ENCODE measurements around the gene FERMT3. TPM values are rescaled to one million over a fixed set of nuclear protein-coding genes. Genes with fewer than 3 reads are reported as not detected.

The FERMT3 gene
- polyA plus RNA-seq, 4 donors: 3.4 to 7.2 (median 5.6) TPM

DNA sequence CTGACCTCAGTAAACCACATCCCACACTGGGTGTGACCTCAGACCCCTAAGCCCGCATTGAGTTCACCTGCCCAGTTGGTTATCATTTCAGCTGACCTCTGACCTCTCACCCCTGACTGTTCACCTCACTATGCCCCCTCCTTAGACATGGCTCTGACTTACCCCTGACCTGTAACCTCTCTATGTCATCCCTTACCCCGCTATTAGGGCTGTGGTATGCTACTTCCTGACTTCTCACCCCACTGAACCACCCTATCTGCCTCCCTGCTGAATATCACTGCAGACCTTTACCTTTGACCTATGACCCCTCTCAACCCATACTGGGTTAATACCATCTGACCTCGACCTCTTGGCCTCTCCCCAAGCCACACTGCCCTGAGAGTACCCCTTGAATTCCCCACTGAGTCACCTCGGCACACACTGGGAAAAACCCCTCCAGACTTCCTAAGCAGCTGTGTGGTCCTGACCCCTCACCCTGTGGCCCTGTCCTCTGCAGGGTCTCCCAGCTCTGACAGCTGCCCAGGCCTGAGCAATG lies 53.1 kb downstream of the FERMT3 start:
- DNase-seq (ENCODE audit: low read depth in 4 of 4, low spot score in 3 of 4): no peak

DNA sequence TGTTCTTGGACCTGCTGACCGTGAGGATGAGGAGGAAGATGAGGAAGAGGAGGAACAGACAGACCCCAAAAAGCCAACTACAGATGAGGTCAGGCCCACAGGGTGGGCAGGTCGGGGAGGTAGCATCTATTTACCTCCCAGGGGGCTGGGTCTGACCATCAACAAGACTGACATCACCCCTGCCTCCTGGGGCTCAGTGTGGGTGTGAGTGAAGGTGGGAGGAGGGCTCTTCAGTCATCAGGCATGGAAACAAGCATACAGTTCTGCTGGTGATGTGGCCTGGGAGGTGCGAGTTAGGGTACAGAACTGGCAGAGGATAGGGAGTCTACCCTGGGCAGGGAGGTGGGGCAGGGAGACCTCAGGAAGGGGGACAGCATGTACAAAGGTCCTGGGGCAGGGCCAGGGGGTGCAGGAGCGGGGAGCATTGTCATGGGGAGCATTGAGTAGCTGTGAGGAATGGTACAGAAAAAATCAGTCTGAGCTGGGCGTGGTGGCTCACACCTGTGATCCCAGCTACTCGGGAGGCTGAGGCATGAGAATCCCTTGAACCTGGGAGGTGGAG lies 53.7 kb downstream of the FERMT3 start:
- DNase-seq (ENCODE audit: low read depth in 4 of 4, low spot score in 3 of 4): no peak

DNA sequence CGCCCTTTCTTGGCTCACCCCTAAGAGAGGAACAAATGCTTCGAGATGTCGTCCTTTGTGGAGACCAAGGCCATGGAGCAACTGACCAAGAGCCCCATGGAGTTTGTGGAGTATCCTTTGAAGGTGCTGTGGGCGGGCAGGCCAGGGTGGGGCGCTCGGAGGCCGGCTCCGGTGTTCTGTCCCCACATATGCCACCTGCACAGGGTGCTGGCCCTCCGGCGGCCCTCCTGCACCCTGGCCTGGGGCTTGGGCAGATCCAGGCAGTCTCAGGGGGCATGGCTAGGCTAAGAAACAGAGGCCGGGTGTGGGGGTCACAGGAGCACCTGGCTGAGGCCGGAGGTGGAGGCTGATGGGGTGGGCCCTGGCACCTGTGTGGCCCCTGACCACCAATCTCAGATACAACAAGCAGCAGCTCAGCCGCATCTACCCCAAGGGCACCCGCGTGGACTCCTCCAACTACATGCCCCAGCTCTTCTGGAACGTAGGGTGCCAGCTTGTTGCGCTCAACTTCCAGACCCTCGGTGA lies 55.1 kb downstream of the FERMT3 start:
- no peak for DNase-seq (ENCODE audit: low read depth in 4 of 4, low spot score in 3 of 4)

DNA sequence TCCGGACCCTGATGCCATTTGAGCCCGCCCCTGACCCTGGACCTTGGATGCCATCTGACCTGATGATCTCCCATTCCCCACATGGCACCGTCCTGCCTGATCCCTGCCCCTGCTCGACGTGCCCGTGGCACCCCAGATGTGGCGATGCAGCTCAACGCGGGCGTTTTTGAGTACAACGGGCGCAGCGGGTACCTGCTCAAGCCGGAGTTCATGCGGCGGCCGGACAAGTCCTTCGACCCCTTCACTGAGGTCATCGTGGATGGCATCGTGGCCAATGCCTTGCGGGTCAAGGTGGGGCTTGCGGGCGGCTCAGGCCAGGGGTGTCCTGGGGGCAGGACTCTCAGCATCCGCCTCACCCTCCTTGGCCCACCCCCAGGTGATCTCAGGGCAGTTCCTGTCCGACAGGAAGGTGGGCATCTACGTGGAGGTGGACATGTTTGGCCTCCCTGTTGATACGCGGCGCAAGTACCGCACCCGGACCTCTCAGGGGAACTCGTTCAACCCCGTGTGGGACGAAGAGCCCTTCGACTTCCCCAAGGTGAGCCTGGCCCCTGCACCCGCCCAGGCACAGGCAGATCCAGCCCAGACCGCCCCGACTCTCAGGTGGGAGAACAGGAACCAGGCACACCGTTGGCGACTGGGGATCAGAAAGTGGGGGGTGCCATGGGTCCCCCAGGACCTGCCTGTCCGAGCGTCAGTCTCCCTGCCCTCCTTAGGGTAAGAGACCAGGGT lies 55.9 kb downstream of the FERMT3 start:
- DNase-seq (ENCODE audit: low read depth in 4 of 4, low spot score in 3 of 4): no peak

DNA sequence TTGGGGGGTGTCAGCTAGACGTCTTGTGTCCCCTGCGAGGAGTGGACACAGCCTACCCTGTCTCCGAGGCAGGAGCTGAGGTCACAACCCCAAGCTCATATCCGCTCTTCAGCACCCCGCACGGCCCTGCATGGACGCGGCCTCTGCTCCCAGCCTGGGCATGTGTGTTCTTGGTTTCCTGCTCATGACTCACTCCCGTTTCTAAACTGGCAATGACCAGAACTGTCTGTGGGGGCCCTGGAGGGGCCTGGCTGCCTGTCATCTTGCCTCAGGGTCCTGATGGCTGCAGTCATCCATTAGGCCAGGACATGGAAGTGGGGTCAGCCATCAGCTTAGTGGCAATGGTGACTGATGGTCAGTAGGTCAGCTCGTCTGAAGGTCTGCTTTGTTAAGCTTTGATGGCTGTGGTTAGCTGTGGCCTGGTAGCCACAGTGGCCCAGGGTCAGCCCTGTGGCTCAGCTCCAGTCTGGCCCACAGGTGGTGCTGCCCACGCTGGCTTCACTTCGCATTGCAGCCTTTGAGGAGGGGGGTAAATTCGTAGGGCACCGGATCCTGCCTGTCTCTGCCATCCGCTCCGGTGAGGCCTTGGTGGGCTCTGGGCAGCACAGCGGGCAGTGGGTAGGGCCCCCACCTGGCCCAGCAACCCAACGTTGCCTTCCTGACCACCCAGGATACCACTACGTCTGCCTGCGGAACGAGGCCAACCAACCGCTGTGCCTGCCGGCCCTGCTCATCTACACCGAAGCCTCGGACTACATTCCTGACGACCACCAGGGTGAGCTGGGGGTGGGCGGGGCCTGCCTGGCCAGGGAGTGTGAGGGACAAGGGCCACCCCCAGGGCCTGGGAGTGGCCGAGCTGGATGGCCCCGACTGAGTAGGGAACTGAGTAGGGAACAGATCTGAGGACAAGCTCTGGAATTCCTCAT lies 56.8 kb downstream of the FERMT3 start:
- DNase-seq (ENCODE audit: low read depth in 4 of 4, low spot score in 3 of 4): no peak

DNA sequence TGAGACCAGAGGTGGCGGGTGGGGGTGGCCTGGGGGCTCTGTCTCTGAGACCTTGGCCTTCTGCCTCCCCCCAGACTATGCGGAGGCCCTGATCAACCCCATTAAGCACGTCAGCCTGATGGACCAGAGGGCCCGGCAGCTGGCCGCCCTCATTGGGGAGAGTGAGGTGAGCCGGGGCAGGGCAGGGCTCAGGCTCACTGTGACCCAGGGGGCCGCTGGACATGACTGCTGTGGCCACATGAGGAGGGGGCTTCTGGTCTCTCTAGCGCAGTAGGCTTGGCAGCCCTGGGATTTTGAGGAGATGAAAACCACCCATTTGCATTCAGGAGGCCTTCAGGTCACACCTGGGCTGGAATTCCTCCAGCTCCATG lies 57.4 kb downstream of the FERMT3 start:
- no peak for DNase-seq (ENCODE audit: low read depth in 4 of 4, low spot score in 3 of 4)

DNA sequence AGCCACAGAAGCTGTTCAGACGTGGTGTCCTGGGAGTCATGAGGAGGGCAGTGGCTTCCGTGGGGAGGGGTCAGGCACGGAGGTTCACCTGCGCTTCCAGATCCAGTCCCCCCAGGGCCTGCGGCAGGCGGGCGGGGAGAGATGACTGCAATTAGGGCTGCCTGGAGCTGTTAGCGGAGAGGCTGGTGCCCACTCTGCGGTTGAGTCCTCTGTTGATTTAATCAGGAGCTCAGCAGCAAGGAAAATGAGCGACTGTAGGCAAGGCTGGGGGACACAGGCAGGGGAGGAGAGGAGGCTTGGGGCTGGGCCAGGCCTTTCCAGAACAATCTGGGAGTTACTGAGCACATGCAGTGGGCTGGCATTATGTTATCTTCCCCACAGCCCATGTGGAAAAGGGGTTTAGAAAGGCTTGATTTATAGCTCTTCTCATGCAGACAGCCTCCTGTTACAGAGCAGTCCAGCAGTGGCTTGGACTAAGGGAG lies 57.9 kb downstream of the FERMT3 start:
- DNase-seq (ENCODE audit: low read depth in 4 of 4, low spot score in 3 of 4): no peak

DNA sequence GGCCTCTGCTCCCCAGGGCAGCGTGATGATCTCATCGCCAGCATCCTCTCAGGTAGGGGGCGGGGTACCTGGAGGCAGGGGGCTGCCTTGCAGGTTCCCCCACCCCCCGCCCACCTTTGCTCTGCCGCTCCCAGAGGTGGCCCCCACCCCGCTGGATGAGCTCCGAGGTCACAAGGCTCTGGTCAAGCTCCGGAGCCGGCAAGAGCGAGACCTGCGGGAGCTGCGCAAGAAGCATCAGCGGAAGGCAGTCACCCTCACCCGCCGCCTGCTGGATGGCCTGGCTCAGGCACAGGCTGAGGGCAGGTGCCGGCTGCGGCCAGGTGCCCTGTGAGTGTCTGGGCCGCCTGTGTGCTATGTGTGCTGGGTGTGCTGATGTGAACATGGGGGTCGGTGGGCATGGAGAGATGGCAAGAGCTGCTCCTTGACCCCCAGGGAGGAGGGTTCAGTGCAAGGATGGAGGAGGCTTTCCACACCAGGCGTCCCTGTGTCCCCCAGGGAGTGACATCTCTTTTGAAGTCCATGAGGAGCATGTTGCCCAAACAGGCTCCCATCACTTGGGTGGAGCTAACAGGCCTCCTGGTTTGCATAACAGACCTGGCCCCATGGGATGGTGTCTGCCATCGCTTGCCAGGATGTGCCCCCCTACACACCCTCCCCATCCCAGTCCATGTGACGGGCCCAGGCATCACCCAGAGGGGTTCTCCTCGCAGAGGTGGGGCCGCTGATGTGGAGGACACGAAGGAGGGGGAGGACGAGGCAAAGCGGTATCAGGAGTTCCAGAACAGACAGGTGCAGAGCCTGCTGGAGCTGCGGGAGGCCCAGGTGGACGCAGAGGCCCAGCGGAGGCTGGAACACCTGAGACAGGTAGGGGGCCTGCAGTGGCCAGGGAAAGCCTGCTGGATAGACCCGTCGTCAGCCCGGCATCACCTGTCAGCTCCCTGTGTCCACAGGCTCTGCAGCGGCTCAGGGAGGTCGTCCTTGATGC lies 58.9 kb downstream of the FERMT3 start:
- no peak for DNase-seq (ENCODE audit: low read depth in 4 of 4, low spot score in 3 of 4)

DNA sequence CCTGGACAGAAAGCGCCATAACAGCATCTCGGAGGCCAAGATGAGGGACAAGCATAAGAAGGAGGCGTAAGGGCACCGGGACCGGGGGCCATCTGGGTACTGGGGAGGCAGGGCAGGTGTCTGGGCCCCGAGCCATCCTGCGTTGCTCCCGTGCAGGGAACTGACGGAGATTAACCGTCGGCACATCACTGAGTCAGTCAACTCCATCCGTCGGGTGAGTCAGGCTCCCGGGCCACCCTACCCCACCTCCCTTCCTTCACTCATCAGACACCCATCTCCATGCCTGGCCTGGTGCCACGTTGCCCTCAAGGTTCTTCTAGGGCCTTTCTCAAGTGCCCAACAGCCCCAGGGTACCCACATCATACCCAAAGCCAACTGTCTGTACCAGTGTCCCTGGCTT lies 59.8 kb downstream of the FERMT3 start:
- DNase-seq (ENCODE audit: low read depth in 4 of 4, low spot score in 3 of 4): no peak

DNA sequence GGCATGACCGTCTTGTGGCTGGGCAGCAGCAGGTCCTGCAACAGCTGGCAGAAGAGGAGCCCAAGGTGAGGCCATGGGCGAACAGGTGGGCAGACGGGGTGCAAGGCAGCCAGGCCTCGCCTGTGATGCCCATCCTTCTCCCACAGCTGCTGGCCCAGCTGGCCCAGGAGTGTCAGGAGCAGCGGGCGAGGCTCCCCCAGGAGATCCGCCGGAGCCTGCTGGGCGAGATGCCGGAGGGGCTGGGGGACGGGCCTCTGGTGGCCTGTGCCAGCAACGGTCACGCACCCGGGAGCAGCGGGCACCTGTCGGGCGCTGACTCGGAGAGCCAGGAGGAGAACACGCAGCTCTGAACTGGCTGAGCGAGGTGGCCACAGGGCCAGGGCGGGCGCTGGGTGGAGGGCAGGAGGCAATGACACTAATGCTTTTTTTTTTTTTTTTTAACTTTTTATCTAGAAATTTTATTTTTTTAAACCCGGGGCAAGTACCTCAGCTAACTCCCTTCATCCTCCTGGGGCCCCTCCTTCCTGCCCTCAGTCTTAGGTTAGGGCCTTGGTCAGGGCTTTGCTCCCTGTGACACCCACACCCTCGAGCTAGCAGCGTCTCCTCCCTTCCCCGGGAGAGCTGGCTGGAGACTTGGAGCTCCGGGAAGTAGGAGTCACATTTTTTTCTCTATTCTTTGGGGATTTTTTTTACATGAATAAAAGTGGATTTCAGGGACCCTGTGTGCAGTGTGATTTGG lies 60.9 kb downstream of the FERMT3 start:
- no peak for DNase-seq (ENCODE audit: low read depth in 4 of 4, low spot score in 3 of 4)

DNA sequence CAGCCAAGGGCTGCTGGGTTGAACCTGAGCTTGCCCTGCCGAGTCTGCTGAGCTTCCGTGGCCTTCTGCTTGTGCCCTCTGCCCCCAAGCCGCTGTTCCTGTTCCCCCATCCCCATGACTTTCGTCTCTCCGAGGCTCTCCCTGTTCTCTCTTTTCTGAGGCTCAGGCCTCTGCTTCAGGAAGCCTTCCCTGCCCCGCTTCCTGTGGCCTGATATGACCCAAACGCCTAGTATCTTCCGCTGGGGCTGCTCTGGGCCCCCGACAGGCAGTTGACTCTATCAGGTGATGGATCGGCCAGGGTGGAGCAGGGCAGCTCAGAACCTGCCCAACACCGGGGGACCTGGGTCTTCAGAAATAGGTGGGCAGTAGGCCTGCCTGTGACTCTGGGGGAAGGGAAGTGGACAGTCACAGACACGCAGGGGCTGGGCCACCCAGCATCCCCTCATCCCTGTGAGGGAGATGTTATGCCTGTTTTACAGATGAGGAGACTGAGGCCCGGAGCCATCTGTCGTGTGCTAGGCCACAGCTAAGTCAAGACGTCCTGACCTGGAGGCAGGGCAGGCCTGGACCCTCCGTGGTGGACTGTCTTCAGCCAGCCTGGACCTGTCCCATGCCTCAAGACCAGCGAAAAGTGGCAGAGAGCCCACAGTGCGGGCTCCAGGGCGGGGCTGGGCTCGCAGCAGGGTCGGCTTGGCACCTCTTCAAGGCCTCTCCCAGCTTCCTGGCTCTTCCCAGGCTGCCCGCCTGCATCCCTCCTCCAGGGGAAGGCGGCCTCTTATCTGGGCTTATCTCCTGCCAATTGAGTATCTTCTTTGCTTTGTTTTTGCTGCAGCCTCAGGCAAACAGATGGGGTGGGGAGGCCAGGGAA lies 61.7 kb downstream of the FERMT3 start:
- DNase-seq (ENCODE audit: low read depth in 4 of 4, low spot score in 3 of 4): no peak

DNA sequence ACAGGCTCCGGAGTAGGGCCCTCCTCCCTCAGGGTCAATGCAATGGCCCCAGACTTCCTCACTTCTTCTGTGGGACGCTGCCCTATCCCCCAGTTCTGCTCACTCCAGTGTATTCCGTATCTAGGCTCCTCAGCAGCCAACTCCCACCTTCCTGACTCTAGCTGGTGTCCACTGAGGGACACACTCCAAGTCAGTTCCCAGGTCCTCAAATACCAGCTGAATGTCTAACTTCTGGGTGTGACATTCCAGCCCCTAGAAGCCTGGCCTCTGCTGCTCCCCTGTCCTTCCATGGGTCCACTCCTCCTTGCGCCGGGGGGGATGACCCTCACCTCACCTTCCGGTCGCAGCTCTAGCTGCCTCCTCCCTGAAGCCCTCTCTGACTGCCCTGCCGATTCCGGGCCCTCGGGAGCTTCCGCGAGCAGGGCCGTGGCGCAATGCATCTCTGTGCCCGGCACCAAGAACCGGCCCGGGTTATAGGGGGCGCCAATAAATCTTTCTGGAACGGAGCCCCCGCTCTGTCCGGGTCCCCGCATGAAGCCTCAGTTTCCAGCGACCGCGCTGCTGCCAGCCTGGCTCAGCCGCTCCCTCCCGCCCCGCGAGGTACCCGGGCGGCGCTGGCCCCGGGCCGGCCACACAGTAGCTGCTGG lies 62.5 kb downstream of the FERMT3 start:
- DNase-seq (ENCODE audit: low read depth in 4 of 4, low spot score in 3 of 4): no peak

DNA sequence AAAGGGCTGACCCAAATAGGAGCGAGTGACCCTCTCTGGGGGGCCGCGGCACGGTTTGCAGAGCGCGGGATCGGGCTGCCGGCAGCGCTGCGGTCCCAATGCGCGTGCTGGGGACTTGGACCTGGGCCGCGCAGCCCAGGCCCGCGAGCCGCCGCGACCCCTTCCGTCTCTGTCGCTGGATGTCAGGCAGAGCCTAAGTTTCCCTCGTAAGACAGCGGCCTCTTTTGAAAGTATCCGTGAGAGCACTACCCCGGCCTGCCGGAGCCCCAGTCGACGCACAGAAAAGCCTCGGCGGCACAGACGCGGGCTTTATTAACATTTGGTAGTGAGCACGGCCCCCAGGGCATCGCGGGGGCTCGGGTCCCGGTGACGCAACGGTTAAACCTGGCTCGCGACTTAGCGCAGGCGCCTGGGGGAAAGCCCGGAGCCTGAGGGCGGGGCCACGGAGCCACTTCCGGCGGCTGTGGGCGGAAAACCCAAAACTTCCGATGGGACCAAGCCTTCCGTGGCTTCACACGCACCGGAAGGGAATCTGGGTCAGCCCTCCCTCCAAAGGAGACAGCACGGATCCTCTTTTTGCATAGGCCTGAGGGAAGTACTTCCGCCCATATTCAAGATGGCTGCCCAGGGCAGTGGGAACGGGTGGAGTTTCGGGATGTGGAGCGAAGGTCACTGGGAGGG lies 63.2 kb downstream of the FERMT3 start:
- DNase-seq (ENCODE audit: low read depth in 4 of 4, low spot score in 3 of 4): peak; percentile 96 to 99 (median 98)

Data from left renal pelvis (tissue), 4 donors.